Caco-2 (cell line): ENCODE data around the gene NBR1. TPM values are rescaled to one million over a fixed set of nuclear protein-coding genes. Genes with fewer than 3 reads are reported as not detected.
A peak's percentile ranks its signal among the peaks of the same experiment; 100 is the strongest.
"Not testable (repeated sequence)": the region's sequence is repeated elsewhere in the genome, so short reads cannot be mapped to it uniquely, and the experiment has no call there.

Experiments
- BruUV-seq: library from RNA; stranded (reverse); fragments of 400-500 nt; replicated peaks from 2 replicates; lab custom pipeline; 2021; lab: Mats Ljungman, UMichigan
- CTCF ChIA-PET: fragments of 300-600 bp; sonication (Branson Sonifier 250); formaldehyde crosslinking; loops from one replicate; lab custom pipeline; 2022; ENCODE audit warnings: antibody characterized with exemption; lab: Charles Lee
- POLR2A ChIA-PET: fragments of 300-600 bp; sonication (Branson Sonifier 250); formaldehyde crosslinking; loops from one replicate; lab custom pipeline; 2022; ENCODE audit warnings: antibody characterized with exemption; lab: Charles Lee
- DNase-seq, 2 experiments: peaks; one replicate each; pipeline versions ENCODE4 v3.0.0 to v3.0.0-alpha.2; 2020 to 2022
- H3K27me3 ChIP-seq: replicated peaks from 2 replicates; pipeline ENCODE4 v1.6.0; 2011; ENCODE audit warnings: low read length; ENCODE audit not compliant: control insufficient read depth, insufficient read depth
- H3K36me3 ChIP-seq: 2 replicates; pipeline ENCODE4 v1.5.1; 2011; ENCODE audit warnings: low read length; ENCODE audit not compliant: control insufficient read depth, insufficient read depth
- H3K4me1 ChIP-seq: fragments of 250-450 bp; sonication (Bioruptor Pico); 2 replicates; pipeline ENCODE4 v1.5.1; 2020; ENCODE audit warnings: mild to moderate bottlenecking
- H3K4me3 ChIP-seq: 2 replicates; pipeline ENCODE4 v1.5.1; 2011; ENCODE audit warnings: low read depth, mild to moderate bottlenecking, control low read depth, low read length
- H3K9me3 ChIP-seq: fragments of 250-450 bp; sonication (Bioruptor Pico); 2 replicates; pipeline ENCODE4 v1.5.1; 2020; ENCODE audit warnings: mild to moderate bottlenecking, moderate library complexity
- H3K27ac Mint-ChIP-seq: one replicate; pipeline ENCODE4 v1.8.0; 2022; ENCODE audit warnings: mixed read lengths; ENCODE audit not compliant: unreplicated experiment
- H3K27me3 Mint-ChIP-seq: one replicate; pipeline ENCODE4 v1.8.0; 2022; ENCODE audit warnings: mixed read lengths; ENCODE audit not compliant: insufficient read depth, unreplicated experiment
- H3K36me3 Mint-ChIP-seq: one replicate; pipeline ENCODE4 v1.8.0; 2022; ENCODE audit warnings: mild to moderate bottlenecking, mixed read lengths; ENCODE audit not compliant: insufficient read depth, unreplicated experiment
- H3K4me1 Mint-ChIP-seq: one replicate; pipeline ENCODE4 v1.8.0; 2022; ENCODE audit warnings: low read depth, mixed read lengths; ENCODE audit not compliant: unreplicated experiment
- H3K4me3 Mint-ChIP-seq: one replicate; pipeline ENCODE4 v1.8.0; 2022; ENCODE audit warnings: mild to moderate bottlenecking, moderate library complexity, mixed read lengths; ENCODE audit not compliant: unreplicated experiment
- H3K9me3 Mint-ChIP-seq: one replicate; pipeline ENCODE4 v1.8.0; 2022; ENCODE audit warnings: mixed read lengths; ENCODE audit not compliant: unreplicated experiment
- intact Hi-C: fragments of 100-400 bp; cut with micrococcal nuclease; formaldehyde crosslinking; loops from one replicate; pipeline ENCODE4 v1.10.0; 2022; ENCODE audit not compliant: unreplicated experiment
- total RNA-seq: library from RNA; stranded (reverse); gene quantifications from 2 replicates; pipeline ENCODE4 v1.2.3, GENCODE V29; 2022
- TF ChIP-seq, protein P1 (sequence below), 2 experiments: fragments of 200-600 bp in 1 of 2; IDR thresholded peaks; 1 replicate in 1 of 2; 2 replicates in 1 of 2; pipeline versions ENCODE4 v1.5.1 to v1.8.0; 2011 to 2022; ENCODE audit warnings: antibody characterized with exemption in 1 of 2, control low read depth in 1 of 2, inconsistent platforms in 1 of 2, low read depth in 1 of 2, low read length in 1 of 2, mild to moderate bottlenecking in 1 of 2, moderate library complexity in 1 of 2; ENCODE audit not compliant: insufficient read depth in 1 of 2, severe bottlenecking in 1 of 2, unreplicated experiment in 1 of 2

The NBR1 gene
- total RNA-seq, 1 experiment from 2014 or later, result 53.9 TPM

DNA sequence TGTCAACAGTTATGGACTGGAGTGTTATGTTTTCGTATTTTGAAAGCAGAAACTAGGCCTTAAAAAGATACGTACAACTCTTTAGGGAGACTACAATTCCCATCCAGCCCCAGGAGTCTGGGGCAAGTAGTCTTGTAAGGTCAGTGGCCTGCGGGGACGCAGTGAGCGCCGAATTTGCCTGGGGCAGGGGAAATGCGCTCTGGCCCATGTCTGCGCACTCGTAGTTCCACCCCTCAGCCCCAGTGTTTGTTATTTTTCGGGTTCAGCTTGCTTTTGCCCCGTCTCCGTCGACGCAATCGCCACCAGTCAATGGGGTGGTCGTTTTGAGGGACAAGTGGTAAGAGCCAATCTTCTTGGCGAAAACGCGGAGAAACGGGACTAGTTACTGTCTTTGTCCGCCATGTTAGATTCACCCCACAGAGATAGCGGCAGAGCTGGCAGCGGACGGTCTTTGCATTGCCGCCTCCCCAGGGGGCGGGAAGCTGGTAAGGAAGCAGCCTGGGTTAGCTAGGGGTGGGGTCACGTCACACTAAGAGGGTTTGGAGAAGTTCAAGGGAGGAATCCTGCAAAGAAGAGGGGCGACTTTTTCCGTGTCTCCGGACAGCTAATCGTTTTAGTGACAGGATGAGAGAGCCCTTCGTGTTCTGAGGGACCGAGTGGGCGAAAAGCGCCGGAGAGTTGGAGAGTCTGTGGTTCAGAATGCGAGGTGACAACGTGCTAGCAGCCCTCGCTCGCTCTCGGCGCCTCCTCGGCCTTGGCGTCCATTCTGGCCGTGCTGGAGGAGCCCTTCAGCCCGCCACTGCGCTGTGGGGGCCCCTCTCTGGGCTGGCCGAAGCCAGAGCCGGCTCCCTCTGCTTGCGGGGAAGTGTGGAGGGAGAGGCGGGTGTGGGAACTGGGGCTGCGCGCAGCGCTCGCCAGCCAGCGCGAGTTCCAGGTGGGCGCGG, 44.8 kb upstream of the NBR1 start:
- H3K27me3 ChIP-seq, result no peaks in the 10 kb centered on the region
- TF ChIP-seq, protein P1, sequence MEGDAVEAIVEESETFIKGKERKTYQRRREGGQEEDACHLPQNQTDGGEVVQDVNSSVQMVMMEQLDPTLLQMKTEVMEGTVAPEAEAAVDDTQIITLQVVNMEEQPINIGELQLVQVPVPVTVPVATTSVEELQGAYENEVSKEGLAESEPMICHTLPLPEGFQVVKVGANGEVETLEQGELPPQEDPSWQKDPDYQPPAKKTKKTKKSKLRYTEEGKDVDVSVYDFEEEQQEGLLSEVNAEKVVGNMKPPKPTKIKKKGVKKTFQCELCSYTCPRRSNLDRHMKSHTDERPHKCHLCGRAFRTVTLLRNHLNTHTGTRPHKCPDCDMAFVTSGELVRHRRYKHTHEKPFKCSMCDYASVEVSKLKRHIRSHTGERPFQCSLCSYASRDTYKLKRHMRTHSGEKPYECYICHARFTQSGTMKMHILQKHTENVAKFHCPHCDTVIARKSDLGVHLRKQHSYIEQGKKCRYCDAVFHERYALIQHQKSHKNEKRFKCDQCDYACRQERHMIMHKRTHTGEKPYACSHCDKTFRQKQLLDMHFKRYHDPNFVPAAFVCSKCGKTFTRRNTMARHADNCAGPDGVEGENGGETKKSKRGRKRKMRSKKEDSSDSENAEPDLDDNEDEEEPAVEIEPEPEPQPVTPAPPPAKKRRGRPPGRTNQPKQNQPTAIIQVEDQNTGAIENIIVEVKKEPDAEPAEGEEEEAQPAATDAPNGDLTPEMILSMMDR (IDR thresholded peaks at IDR 0.05; ENCODE audit: insufficient read depth in 1 of 2, low read depth in 1 of 2, low read length in 1 of 2, severe bottlenecking in 1 of 2, unreplicated experiment in 1 of 2), result no peak
- H3K27ac Mint-ChIP-seq, result peak overlapping the region; percentile 99
- peak overlapping the region; percentile 90 for H3K4me3 ChIP-seq
- H3K9me3 Mint-ChIP-seq, result no peaks in the 10 kb centered on the region
- H3K4me1 Mint-ChIP-seq, result no peaks in the 10 kb centered on the region
- BruUV-seq, result TSS peak; percentile 90
- ChIA-PET CTCF (interaction anchor here (0.6 kb wide), 1 partner anchor 997 kb away, joined by 3 read pairs; the partner anchor contains the start of gene HDAC5), POLR2A (interaction anchor here (0.6 to 1.6 kb wide), 4 partner anchors 12 to 189 kb away, joined by 3 to 10 read pairs (median 6); partner anchors contain the start of gene NBR1)
- intact Hi-C loops, result loop anchor here (1.0 to 2.0 kb wide), 4 partner anchors 12 to 191 kb away; no protein-coding TSS in a partner anchor
- peak; percentile 68 to 69 for DNase-seq
- H3K9me3 ChIP-seq, result no peaks in the 10 kb centered on the region
- H3K27me3 Mint-ChIP-seq, result no peaks in the 10 kb centered on the region
- peaks cover 18% of the 10 kb centered on the region for H3K4me1 ChIP-seq
- H3K36me3 ChIP-seq, result peaks cover 4% of the 10 kb centered on the region
- peak overlapping the region; percentile 98 for H3K4me3 Mint-ChIP-seq
- peaks cover 86% of the 10 kb centered on the region for H3K36me3 Mint-ChIP-seq

DNA sequence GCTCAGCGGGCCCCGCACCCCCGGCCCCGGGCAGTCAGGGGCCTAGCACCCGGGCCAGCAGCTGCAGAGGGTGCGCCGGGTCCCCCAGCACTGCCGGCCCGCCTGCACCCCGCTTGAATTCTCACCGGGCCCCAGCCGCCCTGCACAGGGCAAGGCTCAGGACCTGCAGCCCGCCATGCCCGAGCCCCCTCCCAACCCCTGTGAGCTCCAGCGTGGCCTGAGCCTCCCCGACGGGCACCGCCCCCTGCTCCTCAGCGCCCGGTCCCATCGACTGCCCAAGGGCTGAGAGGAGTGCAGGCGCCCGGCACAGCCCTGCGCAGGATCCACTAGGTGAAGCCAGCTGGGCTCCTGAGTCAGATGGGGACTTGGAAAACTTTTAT, 44.1 kb upstream of the NBR1 start:
- Mint-ChIP-seq H3K9me3 (no peaks in the 10 kb centered on the region), H3K27ac (peak overlapping the region; percentile 32), H3K36me3 (peaks cover 87% of the 10 kb centered on the region), H3K27me3 (no peaks in the 10 kb centered on the region), H3K4me3 (peak overlapping the region; percentile 98), H3K4me1 (no peaks in the 10 kb centered on the region)
- Histone ChIP-seq H3K4me3 (peak overlapping the region; percentile 90), H3K36me3 (peaks cover 4% of the 10 kb centered on the region), H3K4me1 (peaks cover 18% of the 10 kb centered on the region), H3K9me3 (no peaks in the 10 kb centered on the region), H3K27me3 (no peaks in the 10 kb centered on the region)
- no TSS peak for BruUV-seq
- intact Hi-C loops, result no loop called here
- no peak for DNase-seq
- TF ChIP-seq, protein P1 (IDR thresholded peaks at IDR 0.05; ENCODE audit: insufficient read depth in 1 of 2, low read depth in 1 of 2, low read length in 1 of 2, severe bottlenecking in 1 of 2, unreplicated experiment in 1 of 2), result no peak
- CTCF ChIA-PET, result interaction anchor here (0.9 kb wide), 1 partner anchor 42 kb away, joined by 3 read pairs; no protein-coding TSS in a partner anchor
- POLR2A ChIA-PET, result interaction anchor here (0.6 to 1.5 kb wide), 3 partner anchors 44 to 189 kb away, joined by 4 to 8 read pairs (median 5); partner anchors contain the start of gene NBR1

DNA sequence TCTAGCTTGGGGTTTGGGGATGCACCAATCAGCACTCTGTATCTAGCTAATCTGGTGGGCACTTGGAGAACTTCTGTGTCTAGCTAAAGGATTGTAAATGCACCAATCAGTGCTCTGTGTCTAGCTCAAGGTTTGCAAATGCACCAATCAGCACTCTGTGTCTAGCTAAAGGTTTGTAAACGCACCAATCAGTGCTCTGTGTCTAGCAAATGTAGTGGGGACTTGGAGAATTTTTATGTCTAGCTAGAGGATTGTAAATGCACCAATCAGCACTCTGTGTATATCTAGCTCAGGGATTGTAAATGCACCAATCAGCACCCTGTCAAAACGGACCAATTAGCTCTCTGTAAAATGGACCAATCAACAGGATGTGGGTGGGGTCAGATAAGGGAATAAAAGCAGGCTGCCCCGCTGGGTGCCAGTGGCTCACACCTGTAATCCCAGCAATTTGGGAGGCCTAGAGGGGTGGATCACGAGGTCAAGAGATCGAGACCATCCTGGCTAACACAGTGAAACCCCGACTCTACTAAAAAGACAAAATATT, 43.6 kb upstream of the NBR1 start:
- H3K9me3 Mint-ChIP-seq, H3K9me3 ChIP-seq, BruUV-seq, H3K4me3 ChIP-seq, H3K27me3 ChIP-seq, H3K4me1 Mint-ChIP-seq, intact Hi-C loops, H3K36me3 ChIP-seq, H3K27me3 Mint-ChIP-seq, DNase-seq: not testable (repeated sequence)
- H3K4me1 ChIP-seq, result peaks cover 18% of the 10 kb centered on the region
- ChIA-PET CTCF (interaction anchor here (0.6 to 0.9 kb wide), 2 partner anchors 42 to 182 kb away, joined by 3 to 4 read pairs; no protein-coding TSS in a partner anchor), POLR2A (interaction anchor here (0.6 to 1.5 kb wide), 2 partner anchors 111 to 188 kb away, joined by 5 to 8 read pairs; no protein-coding TSS in a partner anchor)
- peak overlapping the region; percentile 32 for H3K27ac Mint-ChIP-seq
- peak overlapping the region; percentile 98 for H3K4me3 Mint-ChIP-seq
- peaks cover 87% of the 10 kb centered on the region for H3K36me3 Mint-ChIP-seq
